Measurements from ENCODE around the gene TFAP2B.

The TFAP2B gene

GRCh38 chr6:50837589-50838445 is 19.1 kb downstream of the TFAP2B start:
- Histone ChIP-seq H3K27me3 (ENCODE audit: insufficient read depth, low read length, poor library complexity, severe bottlenecking) (no peaks in the 10 kb centered on the region), H4K20me1 (ENCODE audit: insufficient read depth, low read length, poor library complexity, severe bottlenecking) (no peaks in the 10 kb centered on the region), H3K9ac (ENCODE audit: low read depth, low read length, poor library complexity, severe bottlenecking) (no peak overlapping the region), H2AFZ (ENCODE audit: low read length) (no peak overlapping the region), H3K36me3 (ENCODE audit: insufficient read depth, low read length) (no peaks in the 10 kb centered on the region), H3K9me2 (replicated peaks; ENCODE audit: low read depth, low read length) (no peaks in the 10 kb centered on the region), H3K79me2 (ENCODE audit: insufficient read depth, low read length) (no peaks in the 10 kb centered on the region), H3K4me3 (ENCODE audit: low read length, poor library complexity, severe bottlenecking) (no peak overlapping the region), H3K9me3 (ENCODE audit: insufficient read depth, low read depth, low read length) (no peaks in the 10 kb centered on the region), H3K4me1 (ENCODE audit: insufficient read depth, low read length, poor library complexity, severe bottlenecking) (no peaks in the 10 kb centered on the region), H3F3A (ENCODE audit: low read depth) (no peaks in the 10 kb centered on the region), H3K4me2 (ENCODE audit: low read depth, low read length, poor library complexity, severe bottlenecking) (no peak overlapping the region)
- TF ChIP-seq EZH2phosphoT487 (IDR thresholded peaks at IDR 0.05; ENCODE audit: borderline replicate concordance) = no peak
- TF ChIP-seq, protein P1, sequence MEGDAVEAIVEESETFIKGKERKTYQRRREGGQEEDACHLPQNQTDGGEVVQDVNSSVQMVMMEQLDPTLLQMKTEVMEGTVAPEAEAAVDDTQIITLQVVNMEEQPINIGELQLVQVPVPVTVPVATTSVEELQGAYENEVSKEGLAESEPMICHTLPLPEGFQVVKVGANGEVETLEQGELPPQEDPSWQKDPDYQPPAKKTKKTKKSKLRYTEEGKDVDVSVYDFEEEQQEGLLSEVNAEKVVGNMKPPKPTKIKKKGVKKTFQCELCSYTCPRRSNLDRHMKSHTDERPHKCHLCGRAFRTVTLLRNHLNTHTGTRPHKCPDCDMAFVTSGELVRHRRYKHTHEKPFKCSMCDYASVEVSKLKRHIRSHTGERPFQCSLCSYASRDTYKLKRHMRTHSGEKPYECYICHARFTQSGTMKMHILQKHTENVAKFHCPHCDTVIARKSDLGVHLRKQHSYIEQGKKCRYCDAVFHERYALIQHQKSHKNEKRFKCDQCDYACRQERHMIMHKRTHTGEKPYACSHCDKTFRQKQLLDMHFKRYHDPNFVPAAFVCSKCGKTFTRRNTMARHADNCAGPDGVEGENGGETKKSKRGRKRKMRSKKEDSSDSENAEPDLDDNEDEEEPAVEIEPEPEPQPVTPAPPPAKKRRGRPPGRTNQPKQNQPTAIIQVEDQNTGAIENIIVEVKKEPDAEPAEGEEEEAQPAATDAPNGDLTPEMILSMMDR (conservative IDR thresholded peaks at IDR 0.05; ENCODE audit: low read length) = no peak

GRCh38 chr6:50840112-50840810 is 21.6 kb downstream of the TFAP2B start:
- Histone ChIP-seq H3K4me2 (ENCODE audit: low read depth, low read length, poor library complexity, severe bottlenecking) (no peak overlapping the region), H3K27me3 (ENCODE audit: insufficient read depth, low read length, poor library complexity, severe bottlenecking) (no peaks in the 10 kb centered on the region), H3K4me1 (ENCODE audit: insufficient read depth, low read length, poor library complexity, severe bottlenecking) (no peaks in the 10 kb centered on the region), H2AFZ (ENCODE audit: low read length) (no peak overlapping the region), H3K9me3 (ENCODE audit: insufficient read depth, low read depth, low read length) (no peaks in the 10 kb centered on the region), H3K9me2 (replicated peaks; ENCODE audit: low read depth, low read length) (no peaks in the 10 kb centered on the region), H3F3A (ENCODE audit: low read depth) (no peaks in the 10 kb centered on the region), H3K9ac (ENCODE audit: low read depth, low read length, poor library complexity, severe bottlenecking) (no peak overlapping the region), H3K36me3 (ENCODE audit: insufficient read depth, low read length) (no peaks in the 10 kb centered on the region), H3K4me3 (ENCODE audit: low read length, poor library complexity, severe bottlenecking) (no peak overlapping the region), H4K20me1 (ENCODE audit: insufficient read depth, low read length, poor library complexity, severe bottlenecking) (no peaks in the 10 kb centered on the region), H3K79me2 (ENCODE audit: insufficient read depth, low read length) (no peaks in the 10 kb centered on the region)
- TF ChIP-seq EZH2phosphoT487 (IDR thresholded peaks at IDR 0.05; ENCODE audit: borderline replicate concordance) = no peak

GRCh38 chr6:50840811-50841192 is 22.1 kb downstream of the TFAP2B start:
- no peaks in the 10 kb centered on the region for H3K9me2 ChIP-seq (replicated peaks; ENCODE audit: low read depth, low read length)
- H3K27me3 ChIP-seq (ENCODE audit: insufficient read depth, low read length, poor library complexity, severe bottlenecking) = no peaks in the 10 kb centered on the region
- H3K79me2 ChIP-seq (ENCODE audit: insufficient read depth, low read length) = no peaks in the 10 kb centered on the region
- H4K20me1 ChIP-seq (ENCODE audit: insufficient read depth, low read length, poor library complexity, severe bottlenecking) = no peaks in the 10 kb centered on the region
- no peak overlapping the region for H3K4me3 ChIP-seq (ENCODE audit: low read length, poor library complexity, severe bottlenecking)
- H3K4me1 ChIP-seq (ENCODE audit: insufficient read depth, low read length, poor library complexity, severe bottlenecking) = no peaks in the 10 kb centered on the region
- H3K9me3 ChIP-seq (ENCODE audit: insufficient read depth, low read depth, low read length) = no peaks in the 10 kb centered on the region
- no peak overlapping the region for H3K9ac ChIP-seq (ENCODE audit: low read depth, low read length, poor library complexity, severe bottlenecking)
- H3K4me2 ChIP-seq (ENCODE audit: low read depth, low read length, poor library complexity, severe bottlenecking) = no peak overlapping the region
- H3F3A ChIP-seq (ENCODE audit: low read depth) = no peaks in the 10 kb centered on the region
- no peak overlapping the region for H2AFZ ChIP-seq (ENCODE audit: low read length)
- no peak for TF ChIP-seq EZH2phosphoT487 (IDR thresholded peaks at IDR 0.05; ENCODE audit: borderline replicate concordance)
- TF ChIP-seq, protein P1 (conservative IDR thresholded peaks at IDR 0.05; ENCODE audit: low read length) = no peak
- no peaks in the 10 kb centered on the region for H3K36me3 ChIP-seq (ENCODE audit: insufficient read depth, low read length)

Data from Loucy (cell line).